GM12878 (cell line): ENCODE measurements around the gene PLP2. TPM values are rescaled to one million over a fixed set of nuclear protein-coding genes. Genes with fewer than 3 reads are reported as not detected.

Experiments
- ATAC-seq: fragments of 200-7000 bp; cut with Tn5 transposase; 3 replicates; pipeline ENCODE4 v1.9.1; 2020; ENCODE audit warnings: mild to moderate bottlenecking, moderate library complexity
- BruUV-seq: library from RNA; stranded (reverse); fragments of 400-500 nt; replicated peaks from 2 replicates; lab custom pipeline; 2021; lab: Mats Ljungman, UMichigan
- CTCF ChIA-PET: fragments of 300-600 bp; sonication (Branson Sonifier 250); formaldehyde crosslinking; extraction: SDS; loops from one replicate; lab custom pipeline; 2021; ENCODE audit warnings: inconsistent platforms; lab: Yijun Ruan, JAX
- POLR2A ChIA-PET: fragments of 350-600 bp; formaldehyde crosslinking; extraction: SDS; loops from one replicate; lab custom pipeline; 2021; ENCODE audit warnings: inconsistent platforms; lab: Charles Lee
- RAD21 ChIA-PET: fragments of 300-600 bp; sonication (Branson Sonifier 250); formaldehyde crosslinking; loops from one replicate; lab custom pipeline; 2023; ENCODE audit warnings: antibody characterized with exemption; ENCODE audit not compliant: unreplicated experiment; lab: Charles Lee
- SMC1A ChIA-PET: fragments of 300-600 bp; sonication (Branson Sonifier 250); formaldehyde crosslinking; loops from one replicate; lab custom pipeline; 2023; ENCODE audit not compliant: unreplicated experiment, uncharacterized antibody; lab: Charles Lee
- DNase-seq: peaks from one replicate; pipeline ENCODE4 v3.0.0-alpha.2; 2011; ENCODE audit warnings: low read depth, low spot score
- FAIRE-seq: peaks from 3 replicates; lab custom pipeline; 2011; peaks lifted over from hg19 to GRCh38; lab: Jason Lieb, UNC
- H2AFZ ChIP-seq: 2 replicates; pipeline ENCODE4 v1.6.0; 2011; ENCODE audit warnings: low read depth, low read length, control low read depth; ENCODE audit not compliant: control insufficient read depth
- H3K27ac ChIP-seq: 2 replicates; pipeline ENCODE4 v1.5.1; 2011; ENCODE audit warnings: control low read depth; ENCODE audit not compliant: control insufficient read depth, insufficient read depth
- H3K27me3 ChIP-seq, 2 experiments: replicated peaks in 1 of 2; 2 replicates each; pipeline versions ENCODE4 v1.6.0 to v1.6.1; 2011; ENCODE audit warnings: low read length in 1 of 2; ENCODE audit not compliant: control insufficient read depth in 2 of 2, insufficient read depth in 2 of 2
- H3K36me3 ChIP-seq, 2 experiments: 2 replicates each; pipeline ENCODE4 v1.5.1; 2011; ENCODE audit warnings: low read length in 1 of 2; ENCODE audit not compliant: control insufficient read depth in 2 of 2, insufficient read depth in 2 of 2
- H3K4me1 ChIP-seq: 2 replicates; pipeline ENCODE4 v1.6.1; 2011; ENCODE audit warnings: mild to moderate bottlenecking, low read length, moderate library complexity, mixed read lengths; ENCODE audit not compliant: control insufficient read depth, insufficient read depth
- H3K4me2 ChIP-seq: 2 replicates; pipeline ENCODE4 v1.6.0; 2011; ENCODE audit warnings: control low read depth; ENCODE audit not compliant: control insufficient read depth, insufficient read depth
- H3K4me3 ChIP-seq: fragments of 200-600 bp; sonication (generic); 2 replicates; pipeline ENCODE4 v1.5.1; 2016
- H3K79me2 ChIP-seq: 2 replicates; pipeline ENCODE4 v1.6.0; 2011; ENCODE audit warnings: low read length; ENCODE audit not compliant: control insufficient read depth, insufficient read depth
- H3K9ac ChIP-seq: 2 replicates; pipeline ENCODE4 v1.8.0; 2011; ENCODE audit warnings: low read length, control low read depth, mixed read lengths; ENCODE audit not compliant: control insufficient read depth, insufficient read depth
- H3K9me3 ChIP-seq: replicated peaks from 3 replicates; pipeline ENCODE4 v1.5.1; 2011; ENCODE audit warnings: mild to moderate bottlenecking, low read length; ENCODE audit not compliant: control insufficient read depth, insufficient read depth
- H4K20me1 ChIP-seq: 2 replicates; pipeline ENCODE4 v1.6.0; 2011; ENCODE audit not compliant: control insufficient read depth, insufficient read depth
- CEBPB ChIP-seq, 2 experiments: fragments of 150-350 bp in 1 of 2; IDR thresholded peaks; 2 replicates each; pipeline ENCODE4 v1.6.1; 2012 to 2014; ENCODE audit warnings: low read depth in 2 of 2, low read length in 2 of 2, borderline replicate concordance in 1 of 2, inconsistent platforms in 1 of 2
- CEBPZ ChIP-seq: fragments of 150-350 bp; IDR thresholded peaks from 2 replicates; pipeline ENCODE4 v1.6.1; 2016; ENCODE audit warnings: low read depth, low read length
- CHD4 ChIP-seq: fragments of 200-600 bp; sonication (generic); IDR thresholded peaks from 2 replicates; pipeline ENCODE4 v1.6.1; 2016; ENCODE audit warnings: mild to moderate bottlenecking
- ETV6 ChIP-seq, 2 experiments: fragments of 450-650 bp in 1 of 2; IDR thresholded peaks in 1 of 2; conservative IDR thresholded peaks in 1 of 2; 2 replicates each; pipeline ENCODE4 v1.6.1; 2014; ENCODE audit warnings: antibody characterized with exemption in 1 of 2, borderline replicate concordance in 1 of 2, low read depth in 1 of 2, mild to moderate bottlenecking in 1 of 2, moderate library complexity in 1 of 2
- HDAC2 ChIP-seq: fragments of 200-600 bp; sonication (generic); IDR thresholded peaks from 2 replicates; pipeline ENCODE4 v1.6.1; 2017
- IRF3 ChIP-seq: fragments of 450-650 bp; IDR thresholded peaks from 2 replicates; pipeline ENCODE4 v1.6.1; 2014; ENCODE audit warnings: mild to moderate bottlenecking
- LARP7 ChIP-seq: fragments of 450-650 bp; IDR thresholded peaks from 2 replicates; pipeline ENCODE4 v1.6.1; 2017; ENCODE audit warnings: mild to moderate bottlenecking
- MXI1 ChIP-seq: fragments of 150-350 bp; IDR thresholded peaks from 2 replicates; pipeline ENCODE4 v1.6.1; 2011; ENCODE audit warnings: low read depth, mild to moderate bottlenecking, inconsistent platforms, low read length, improper control_type of control experiment
- NFYA ChIP-seq: IDR thresholded peaks from 2 replicates; pipeline ENCODE4 v1.6.1; 2011; ENCODE audit warnings: low read depth, mild to moderate bottlenecking, low read length, improper control_type of control experiment, borderline replicate concordance
- NR2C1 ChIP-seq: fragments of 450-650 bp; IDR thresholded peaks from 2 replicates; pipeline ENCODE4 v1.6.1; 2017; ENCODE audit warnings: antibody characterized with exemption, mild to moderate bottlenecking, moderate library complexity
- SMAD1 ChIP-seq: fragments of 450-650 bp; IDR thresholded peaks from 2 replicates; pipeline ENCODE4 v1.6.1; 2018; ENCODE audit warnings: mild to moderate bottlenecking, low read depth; ENCODE audit not compliant: partially characterized antibody
- TAF1 ChIP-seq: IDR thresholded peaks from 2 replicates; pipeline ENCODE4 v1.6.1; 2011; ENCODE audit warnings: mild to moderate bottlenecking, low read depth, low read length, borderline replicate concordance
- TARDBP ChIP-seq: IDR thresholded peaks from 2 replicates; pipeline ENCODE4 v1.6.1; 2016; ENCODE audit warnings: borderline replicate concordance
- TCF3 ChIP-seq: IDR thresholded peaks from 2 replicates; pipeline ENCODE4 v1.6.1; 2012; ENCODE audit warnings: low read depth, mild to moderate bottlenecking, low read length, borderline replicate concordance; ENCODE audit not compliant: insufficient read depth
- ZBED1 ChIP-seq: IDR thresholded peaks from 2 replicates; pipeline ENCODE4 v1.6.1; 2016; ENCODE audit warnings: borderline replicate concordance
- WGBS: methylation state at CpG from one replicate; pipeline ENCODE4 v1.1.6; 2016; ENCODE audit warnings: low lambda C conversion rate; ENCODE audit not compliant: insufficient replicate concordance, insufficient coverage; ENCODE audit errors: missing lambda C conversion rate; 5-methylcytosine and 5-hydroxymethylcytosine counted together
- in situ Hi-C: fragments of 300-500 bp; cut with MboI; formaldehyde crosslinking; loops from 9 replicates; pipeline ENCODE4 v1.14.3; 2018; ENCODE audit warnings: mixed read lengths
- intact Hi-C: fragments of 100-400 bp; cut with micrococcal nuclease; formaldehyde crosslinking; loops from one replicate; pipeline ENCODE4 v1.14.2; 2022; ENCODE audit not compliant: unreplicated experiment
- polyA plus RNA-seq, 11 experiments: library from polyadenylated mRNA; depleted of rRNA in 4 of 11; unstranded in 6 of 11; stranded (reverse) in 5 of 11; fragments of >200 nt; fragmentation: Nextera tagmentation in 4 of 11; fragmentation: Illumina TruSeq in 1 of 11; extraction: Ambion mirVana in 4 of 11; extraction: Trizol in 1 of 11; gene quantifications; 1 replicate in 1 of 11; 2 replicates in 10 of 11; pipeline versions ENCODE4 v1.2.1 to v1.2.3, GENCODE V29; 2011 to 2016; ENCODE audit warnings: inconsistent platforms in 2 of 11, missing spikeins in 2 of 11, low read depth in 1 of 11
- total RNA-seq, 4 experiments: library from RNA; depleted of rRNA in 3 of 4; stranded (reverse); fragments of >200 nt in 3 of 4; fragmentation: Illumina TruSeq in 1 of 4; extraction: Trizol in 1 of 4; gene quantifications; 2 replicates each; pipeline versions ENCODE4 v1.2.1 to v1.2.3, GENCODE V29; 2013 to 2021

PLP2 gene
- total and polyA plus RNA-seq, 10 of the 15 experiments (the other 5 are each of a cell fraction or from before 2014, with no cell fraction given), result 56.6 to 177 (median 99.3) TPM

GRCh38 chrX:49204709-49205108 is 33.0 kb downstream of the PLP2 start:
- H3K27me3 ChIP-seq, result no peaks in the 10 kb centered on the region
- no peaks in the 10 kb centered on the region for H3K9me3 ChIP-seq
- in situ Hi-C loops, result no loop called here
- DNase-seq (no peak), FAIRE-seq (no peak)
- no peaks in the 10 kb centered on the region for H4K20me1 ChIP-seq
- no peak overlapping the region for H3K4me2 ChIP-seq
- no peaks in the 10 kb centered on the region for H3K79me2 ChIP-seq
- H2AFZ ChIP-seq, result no peak overlapping the region
- CTCF ChIA-PET, result no interaction called here
- H3K4me3 ChIP-seq, result no peak overlapping the region
- no peaks in the 10 kb centered on the region for H3K4me1 ChIP-seq
- no peak overlapping the region for H3K9ac ChIP-seq
- no peak overlapping the region for H3K27ac ChIP-seq
- H3K36me3 ChIP-seq, result no peaks in the 10 kb centered on the region
- POLR2A ChIA-PET, result interaction anchor here (0.6 kb wide), 1 partner anchor 12 kb away, joined by 6 read pairs; no protein-coding TSS in a partner anchor
- TF ChIP-seq IRF3, result no peak
- TF ChIP-seq TARDBP, result no peak
- no peak for TF ChIP-seq NR2C1
- TF ChIP-seq, all 136 proteins: peak for 0
- intact Hi-C loops, result no loop called here
- WGBS, result 0% methylated on average over 3 of the region's 4 CpGs
- ChIA-PET RAD21 (no interaction called here), SMC1A (no interaction called here)
- BruUV-seq, result no TSS peak
- ATAC-seq, result no peak

GRCh38 chrX:49205443-49205842 is 33.7 kb downstream of the PLP2 start:
- Histone ChIP-seq H3K9me3 (no peaks in the 10 kb centered on the region), H3K36me3 (no peaks in the 10 kb centered on the region), H3K4me1 (no peaks in the 10 kb centered on the region), H3K4me3 (no peak overlapping the region), H3K79me2 (no peaks in the 10 kb centered on the region), H3K4me2 (no peak overlapping the region), H2AFZ (no peak overlapping the region), H3K9ac (no peak overlapping the region), H3K27ac (no peak overlapping the region), H4K20me1 (no peaks in the 10 kb centered on the region), H3K27me3 (no peaks in the 10 kb centered on the region)
- DNase-seq, result no peak
- ATAC-seq, result no peak
- in situ Hi-C loops, result no loop called here
- CTCF ChIA-PET, result no interaction called here
- RAD21 ChIA-PET, result no interaction called here
- FAIRE-seq, result no peak
- POLR2A ChIA-PET, result no interaction called here
- SMC1A ChIA-PET, result no interaction called here
- intact Hi-C loops, result no loop called here
- WGBS, result 42% methylated on average over 12 of the region's 13 CpGs
- BruUV-seq, result no TSS peak
- TF ChIP-seq HDAC2 (no peak), SMAD1 (no peak), NFYA (no peak), TCF3 (no peak), CEBPB (IDR thresholded peaks at IDR 0.05; ENCODE audit: borderline replicate concordance in 1 of 2, low read depth in 2 of 2, low read length in 2 of 2) (no peak), CEBPZ (no peak), LARP7 (no peak), ZBED1 (no peak), CHD4 (no peak), ETV6 (conservative IDR thresholded peaks at IDR 0.05 in 1 of 2, IDR thresholded peaks at IDR 0.05 in 1 of 2; ENCODE audit: borderline replicate concordance in 1 of 2, low read depth in 1 of 2) (no peak), TAF1 (no peak), MXI1 (no peak)
